Upper lobe of left lung (tissue), 4 donors: ENCODE data around the gene ZNF423.

Experiments used
- CTCF ChIP-seq, 6 experiments: fragments of 450-650 bp in 4 of 6; fragments of 200-600 bp in 2 of 6; sonication (generic) in 2 of 6; IDR thresholded peaks; one replicate each; pipeline ENCODE4 v1.5.1; 2016 to 2019; ENCODE audit warnings: antibody characterized with exemption in 6 of 6
- EP300 ChIP-seq, 4 donors: sonication (generic); formaldehyde crosslinking; IDR thresholded peaks; one replicate each; pipeline ENCODE4 v1.5.1; 2017; ENCODE audit warnings: antibody characterized with exemption in 4 of 4, control low read depth in 2 of 4
- POLR2A ChIP-seq, 4 donors: fragments of 450-650 bp; IDR thresholded peaks; one replicate each; pipeline ENCODE4 v1.5.1; 2016 to 2017; ENCODE audit warnings: antibody characterized with exemption in 4 of 4, mild to moderate bottlenecking in 2 of 4
- POLR2AphosphoS5 ChIP-seq, 2 donors: sonication (generic); formaldehyde crosslinking; IDR thresholded peaks; one replicate each; pipeline ENCODE4 v1.5.1; 2017; ENCODE audit warnings: antibody characterized with exemption in 2 of 2

- TF ChIP-seq POLR2A (IDR thresholded peaks at IDR 0.05), result no peak
- no peak for TF ChIP-seq CTCF (IDR thresholded peaks at IDR 0.05)
- no peak for TF ChIP-seq POLR2AphosphoS5 (IDR thresholded peaks at IDR 0.05)
- no peak for TF ChIP-seq EP300 (IDR thresholded peaks at IDR 0.05)
Measured at GRCh38 chr16:49594153-49594552, 261.8 kb downstream of the ZNF423 start.
